IMR-90 (cell line): Measurements from ENCODE around the gene RGS3. TPM values are rescaled to one million over a fixed set of nuclear protein-coding genes. Genes with fewer than 3 reads are reported as not detected.
A peak's percentile ranks its signal among the peaks of the same experiment; 100 is the strongest.

ENCODE experiments used
- ATAC-seq: fragments of 200-7000 bp; cut with Tn5 transposase; 2 replicates; pipeline ENCODE4 v1.9.1; 2020; ENCODE audit warnings: low read depth, mild to moderate bottlenecking, moderate library complexity
- BruUV-seq: library from RNA; stranded (reverse); fragments of 400-500 nt; replicated peaks from 2 replicates; lab custom pipeline; 2021; lab: Mats Ljungman, UMichigan
- CTCF ChIA-PET: fragments of 300-600 bp; formaldehyde crosslinking; extraction: SDS; loops from one replicate; lab custom pipeline; 2021; ENCODE audit warnings: antibody characterized with exemption; lab: Yijun Ruan, JAX
- POLR2A ChIA-PET: fragments of 300-600 bp; sonication (Branson Sonifier 250); formaldehyde crosslinking; loops from one replicate; lab custom pipeline; 2022; ENCODE audit warnings: antibody characterized with exemption; ENCODE audit not compliant: unreplicated experiment; lab: Charles Lee
- DNase-seq: peaks from one replicate; pipeline ENCODE4 v3.0.0; 2013
- H2AFZ ChIP-seq: replicated peaks from 2 replicates; pipeline ENCODE3; 2013; ENCODE audit warnings: low read length, mild to moderate bottlenecking; ENCODE audit not compliant: poor library complexity
- H2AK5ac ChIP-seq: 2 replicates; pipeline ENCODE4 v1.6.1; 2013; ENCODE audit warnings: low read depth, low read length, inconsistent platforms
- H2AK9ac ChIP-seq: replicated peaks from 2 replicates; pipeline ENCODE3; 2013; ENCODE audit warnings: mild to moderate bottlenecking, low read depth, low read length, moderate library complexity; ENCODE audit not compliant: poor library complexity
- H2BK120ac ChIP-seq: 2 replicates; pipeline ENCODE4 v1.6.1; 2013; ENCODE audit warnings: low read depth, low read length, inconsistent platforms
- H2BK15ac ChIP-seq: 3 replicates; pipeline ENCODE4 v1.6.1; 2013; ENCODE audit warnings: low read depth, low read length, inconsistent platforms
- H2BK20ac ChIP-seq: 2 replicates; pipeline ENCODE4 v1.6.1; 2013; ENCODE audit warnings: low read depth, mild to moderate bottlenecking, inconsistent platforms, low read length, moderate library complexity
- H2BK5ac ChIP-seq: 2 replicates; pipeline ENCODE4 v1.6.1; 2013; ENCODE audit warnings: mild to moderate bottlenecking, low read depth, low read length, inconsistent platforms; ENCODE audit not compliant: poor library complexity, severe bottlenecking
- H3K14ac ChIP-seq: replicated peaks from 2 replicates; pipeline ENCODE4 v1.6.1; 2013; ENCODE audit warnings: low read depth, low read length, inconsistent platforms
- H3K18ac ChIP-seq: 2 replicates; pipeline ENCODE4 v1.6.1; 2013; ENCODE audit warnings: low read depth, low read length, control low read depth
- H3K23ac ChIP-seq: 2 replicates; pipeline ENCODE4 v1.6.1; 2013; ENCODE audit warnings: low read depth, low read length, inconsistent platforms
- H3K27ac ChIP-seq: 2 replicates; pipeline ENCODE4 v1.5.1; 2013; ENCODE audit warnings: mild to moderate bottlenecking, control low read depth, low read length; ENCODE audit not compliant: insufficient read depth
- H3K27me3 ChIP-seq: 2 replicates; pipeline ENCODE4 v1.6.1; 2013; ENCODE audit warnings: low read length; ENCODE audit not compliant: control insufficient read depth, insufficient read depth
- H3K36me3 ChIP-seq: 2 replicates; pipeline ENCODE4 v1.6.1; 2013; ENCODE audit warnings: low read length, mixed read lengths; ENCODE audit not compliant: control insufficient read depth, insufficient read depth
- H3K4ac ChIP-seq: 2 replicates; pipeline ENCODE4 v1.6.1; 2013; ENCODE audit warnings: low read depth, low read length, inconsistent platforms
- H3K4me1 ChIP-seq: 2 replicates; pipeline ENCODE4 v1.6.1; 2013; ENCODE audit warnings: low read length, mixed read lengths; ENCODE audit not compliant: control insufficient read depth, insufficient read depth
- H3K4me2 ChIP-seq: 2 replicates; pipeline ENCODE4 v1.6.1; 2013; ENCODE audit warnings: low read depth, mild to moderate bottlenecking, control low read depth, low read length, moderate library complexity
- H3K4me3 ChIP-seq: 2 replicates; pipeline ENCODE4 v1.5.1; 2013; ENCODE audit warnings: low read depth, mild to moderate bottlenecking, control low read depth, low read length, moderate library complexity; ENCODE audit not compliant: insufficient read depth
- H3K56ac ChIP-seq: 2 replicates; pipeline ENCODE4 v1.6.1; 2013; ENCODE audit warnings: low read length, inconsistent platforms; ENCODE audit not compliant: insufficient read depth; ENCODE audit errors: extremely low read depth
- H3K79me1 ChIP-seq, 2 experiments: 2 replicates each; pipeline ENCODE4 v1.6.1; 2013; ENCODE audit warnings: low read length in 2 of 2, inconsistent platforms in 1 of 2, low read depth in 1 of 2
- H3K9ac ChIP-seq: 2 replicates; pipeline ENCODE4 v1.6.1; 2013; ENCODE audit warnings: low read depth, low read length, control low read depth
- H3K9me1 ChIP-seq: 2 replicates; pipeline ENCODE4 v1.6.1; 2013; ENCODE audit warnings: low read length, inconsistent platforms; ENCODE audit not compliant: insufficient read depth
- H3K9me3 ChIP-seq: 2 replicates; pipeline ENCODE4 v1.6.1; 2013; ENCODE audit warnings: low read length; ENCODE audit not compliant: control insufficient read depth, insufficient read depth
- H4K20me1 ChIP-seq: 2 replicates; pipeline ENCODE4 v1.6.1; 2013; ENCODE audit warnings: low read length, inconsistent platforms; ENCODE audit not compliant: insufficient read depth
- H4K5ac ChIP-seq: 2 replicates; pipeline ENCODE4 v1.6.1; 2013; ENCODE audit warnings: mild to moderate bottlenecking, low read depth, low read length, control low read depth
- H4K8ac ChIP-seq, 2 experiments: 2 replicates each; pipeline ENCODE4 v1.6.1; 2013; ENCODE audit warnings: low read depth in 2 of 2, low read length in 2 of 2, control low read depth in 1 of 2, inconsistent platforms in 1 of 2
- H4K91ac ChIP-seq: 2 replicates; pipeline ENCODE4 v1.6.1; 2013; ENCODE audit warnings: low read depth, low read length, inconsistent platforms; ENCODE audit not compliant: insufficient read depth
- CEBPB ChIP-seq: IDR thresholded peaks from 2 replicates; pipeline ENCODE4 v1.6.1; 2012; ENCODE audit warnings: low read depth, low read length, improper control_type of control experiment
- CHD1 ChIP-seq: IDR thresholded peaks from 2 replicates; pipeline ENCODE4 v1.6.1; 2012; ENCODE audit warnings: low read depth, low read length, improper control_type of control experiment
- RCOR1 ChIP-seq: IDR thresholded peaks from 2 replicates; pipeline ENCODE4 v1.6.1; 2012; ENCODE audit warnings: mild to moderate bottlenecking, low read length, improper control_type of control experiment; ENCODE audit not compliant: insufficient replicate concordance
- USF2 ChIP-seq: fragments of 150-350 bp; IDR thresholded peaks from 2 replicates; pipeline ENCODE4 v1.6.1; 2017; ENCODE audit warnings: mild to moderate bottlenecking, antibody characterized with exemption, low read length, low read depth
- WGBS, 2 experiments: methylation state at CpG; one replicate each; pipeline versions ENCODE4 v1.1.5 to v1.1.7; 2013; ENCODE audit warnings: missing lambda C conversion rate in 2 of 2; ENCODE audit not compliant: insufficient read length in 1 of 2; ENCODE audit errors: extremely low coverage in 2 of 2; 5-methylcytosine and 5-hydroxymethylcytosine counted together
- dilution Hi-C: fragments of 300-500 bp; cut with HindIII; formaldehyde crosslinking; loops from one replicate; pipeline ENCODE4 v1.14.3; 2018; ENCODE audit warnings: low sequenced_read_pairs; ENCODE audit not compliant: unreplicated experiment
- in situ Hi-C: fragments of 300-500 bp; cut with MboI; formaldehyde crosslinking; loops from 3 replicates; pipeline ENCODE4 v1.14.3; 2019; ENCODE audit warnings: low sequenced_read_pairs, inconsistent platforms, mixed read lengths
- intact Hi-C: fragments of 100-400 bp; cut with micrococcal nuclease; formaldehyde crosslinking; loops from 2 replicates; pipeline ENCODE4 v1.10.0; 2022
- polyA plus RNA-seq, 3 experiments: library from polyadenylated mRNA; depleted of rRNA; stranded (reverse); fragments of >200 nt; gene quantifications; 2 replicates each; pipeline ENCODE4 v1.2.3, GENCODE V29; 2012; ENCODE audit warnings: low replicate concordance in 1 of 3
- total RNA-seq: library from RNA; depleted of rRNA; stranded (reverse); fragments of >200 nt; gene quantifications from 2 replicates; pipeline ENCODE4 v1.2.3, GENCODE V29; 2012

RGS3 gene
- total and polyA plus RNA-seq, 2 of the 4 experiments (the other 2 are of a cell fraction), result 51.8 to 65.6 TPM

- in situ Hi-C loops, result no loop called here
Observed at GRCh38 chr9:113499153-113499875, 35.8 kb downstream of the RGS3 start.

More at GRCh38 chr9:113499153-113499875, 35.8 kb downstream of the RGS3 start:
- BruUV-seq, result no TSS peak
- Histone ChIP-seq H3K4ac (no peak overlapping the region), H3K4me1 (peaks cover 2% of the 10 kb centered on the region), H3K79me1 (no peaks in the 10 kb centered on the region), H3K36me3 (no peaks in the 10 kb centered on the region), H2AK5ac (no peak overlapping the region), H2BK15ac (no peak overlapping the region), H2AK9ac (no peak overlapping the region), H3K4me2 (no peak overlapping the region), H2BK20ac (no peak overlapping the region), H3K9ac (no peak overlapping the region), H2BK120ac (no peak overlapping the region), H3K14ac (no peak overlapping the region; the same call in 1 of the 2 replicates), H3K18ac (no peak overlapping the region), H2AFZ (no peak overlapping the region), H2BK5ac (no peak overlapping the region), H3K9me1 (peaks cover 1% of the 10 kb centered on the region), H4K20me1 (no peaks in the 10 kb centered on the region), H3K56ac (no peak overlapping the region), H4K5ac (no peak overlapping the region), H4K91ac (no peak overlapping the region), H3K27ac (no peak overlapping the region), H3K9me3 (no peaks in the 10 kb centered on the region), H3K27me3 (no peaks in the 10 kb centered on the region), H3K4me3 (no peak overlapping the region), H4K8ac (no peak overlapping the region), H3K23ac (no peak overlapping the region)
- DNase-seq, result no peak
- dilution Hi-C loops (no loop called here), intact Hi-C loops (no loop called here)
- ChIA-PET CTCF (no interaction called here), POLR2A (no interaction called here)
- WGBS, 2 experiments, result 100% methylated on average over 1 of the region's 10 CpGs
- TF ChIP-seq CEBPB (peak; percentile 68), USF2 (no peak), CHD1 (no peak), RCOR1 (no peak)
- no peak for ATAC-seq
